Tibial nerve (tissue), 4 donors: Measurements from ENCODE around the gene RAB3C. TPM values are rescaled to one million over a fixed set of nuclear protein-coding genes. Genes with fewer than 3 reads are reported as not detected.

Experiments
- DNase-seq, 2 donors: peaks; one replicate each; pipeline ENCODE4 v3.0.0-alpha.2; 2019; ENCODE audit warnings: low spot score in 2 of 2
- H3K27ac ChIP-seq, 4 donors: fragments of 200-600 bp; sonication (generic) in 3 of 4; one replicate each; pipeline ENCODE4 v1.5.1; 2017 to 2019; ENCODE audit warnings: mild to moderate bottlenecking in 1 of 4
- H3K27me3 ChIP-seq, 2 donors: fragments of 200-600 bp; sonication (generic) in 1 of 2; one replicate each; pipeline versions ENCODE4 v1.5.1 to v1.6.0; 2017 to 2019
- H3K36me3 ChIP-seq, 3 donors: fragments of 200-600 bp; sonication (generic); one replicate each; pipeline ENCODE4 v1.5.1; 2018 to 2019
- H3K4me1 ChIP-seq, 4 donors: fragments of 200-600 bp; sonication (generic) in 3 of 4; one replicate each; pipeline ENCODE4 v1.5.1; 2017 to 2019
- H3K4me3 ChIP-seq, 4 donors: fragments of 200-600 bp; sonication (generic) in 3 of 4; one replicate each; pipeline ENCODE4 v1.5.1; 2017 to 2019; ENCODE audit warnings: mild to moderate bottlenecking in 1 of 4, moderate library complexity in 1 of 4
- H3K9me3 ChIP-seq, 4 donors: fragments of 200-600 bp; sonication (generic) in 3 of 4; one replicate each; pipeline ENCODE4 v1.5.1; 2017 to 2019
- CTCF ChIP-seq, 5 experiments: fragments of 200-600 bp in 3 of 5; fragments of 450-650 bp in 2 of 5; sonication (generic) in 3 of 5; IDR thresholded peaks; one replicate each; pipeline ENCODE4 v1.5.1; 2016 to 2019; ENCODE audit warnings: antibody characterized with exemption in 5 of 5, mild to moderate bottlenecking in 3 of 5, moderate library complexity in 2 of 5
- EP300 ChIP-seq, 2 donors: sonication (generic); formaldehyde crosslinking; IDR thresholded peaks; one replicate each; pipeline ENCODE4 v1.6.1; 2017; ENCODE audit warnings: antibody characterized with exemption in 2 of 2, mild to moderate bottlenecking in 1 of 2
- POLR2A ChIP-seq, 2 donors: fragments of 450-650 bp; IDR thresholded peaks; one replicate each; pipeline ENCODE4 v1.6.1; 2017; ENCODE audit warnings: antibody characterized with exemption in 2 of 2, mild to moderate bottlenecking in 2 of 2, moderate library complexity in 2 of 2
- WGBS, 2 donors: methylation state at CpG; one replicate each; pipeline ENCODE4 v1.1.5; 2018; 5-methylcytosine and 5-hydroxymethylcytosine counted together
- total RNA-seq, 4 donors: library from RNA; depleted of rRNA; stranded (reverse); fragments of >200 nt; gene quantifications; one replicate each; pipeline ENCODE4 v1.1.0, GENCODE V29; 2016

RAB3C gene
- total RNA-seq, 4 donors from 2014 or later, result under 0.01 to 1.2 (median 1.0) TPM

- Histone ChIP-seq H3K4me3 (no peak overlapping the region), H3K27ac (no peak overlapping the region), H3K4me1 (no peaks in the 10 kb centered on the region), H3K27me3 (no peaks in the 10 kb centered on the region), H3K9me3 (no peaks in the 10 kb centered on the region), H3K36me3 (no peaks in the 10 kb centered on the region)
- no peak for DNase-seq
- TF ChIP-seq EP300 (IDR thresholded peaks at IDR 0.05) (no peak), POLR2A (IDR thresholded peaks at IDR 0.05) (no peak), CTCF (IDR thresholded peaks at IDR 0.05) (no peak)
- 60 to 71% methylated on average over 2 of the region's 2 CpGs for WGBS, 2 donors
Observed at GRCh38 chr5:58670582-58670981, 87.7 kb downstream of the RAB3C start.

DNA sequence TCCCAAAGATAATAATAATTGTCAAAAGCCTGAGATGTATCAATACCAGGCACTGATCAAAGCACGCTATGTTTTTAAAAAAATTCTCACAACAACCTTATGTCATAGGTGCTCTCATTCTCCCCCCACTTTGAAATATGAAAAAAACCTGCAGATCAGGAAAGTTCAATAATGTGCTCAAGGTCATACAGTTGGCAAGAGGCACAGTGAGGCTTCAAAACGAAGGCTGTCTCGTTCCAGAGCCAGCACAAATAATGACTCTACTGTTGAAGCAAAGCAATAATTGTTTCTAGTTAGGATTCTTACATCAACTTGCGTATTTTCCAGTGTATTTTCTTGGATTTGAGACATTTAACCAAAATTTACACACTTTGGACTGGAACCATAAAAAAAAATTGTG lies 88.3 kb downstream of the RAB3C start:
- 35 to 39% methylated on average over 4 of the region's 4 CpGs for WGBS, 2 donors
- Histone ChIP-seq H3K9me3 (no peaks in the 10 kb centered on the region), H3K4me3 (no peak overlapping the region), H3K36me3 (no peaks in the 10 kb centered on the region), H3K4me1 (no peaks in the 10 kb centered on the region), H3K27ac (no peak overlapping the region), H3K27me3 (no peaks in the 10 kb centered on the region)
- no peak for TF ChIP-seq POLR2A (IDR thresholded peaks at IDR 0.05)
- TF ChIP-seq EP300 (IDR thresholded peaks at IDR 0.05), result no peak
- TF ChIP-seq CTCF (IDR thresholded peaks at IDR 0.05), result no peak
- DNase-seq, result no peak

DNA sequence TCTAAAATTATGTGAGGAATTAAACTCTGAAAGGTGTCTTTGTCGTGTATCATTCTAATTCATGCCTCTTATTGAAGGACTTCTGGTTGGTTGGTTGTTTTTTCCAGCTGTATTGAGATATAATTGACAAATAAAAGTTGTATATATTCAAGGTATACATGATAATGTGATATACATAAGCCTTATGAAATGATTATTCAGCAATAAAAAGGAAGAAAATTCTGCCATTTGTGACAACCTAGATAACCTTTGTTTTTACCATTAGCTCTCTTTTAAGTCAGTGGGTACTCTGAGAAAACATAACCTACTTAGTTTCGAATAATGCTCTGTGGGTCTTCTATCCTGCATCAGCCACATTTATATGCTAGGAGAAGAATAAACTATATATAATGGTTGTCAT lies 89.6 kb downstream of the RAB3C start:
- Histone ChIP-seq H3K27me3 (no peaks in the 10 kb centered on the region), H3K4me1 (no peaks in the 10 kb centered on the region), H3K9me3 (no peaks in the 10 kb centered on the region), H3K4me3 (no peak overlapping the region), H3K36me3 (no peaks in the 10 kb centered on the region), H3K27ac (no peak overlapping the region)
- DNase-seq, result no peak
- 92 to 94% methylated on average over 2 of the region's 2 CpGs for WGBS, 2 donors
- TF ChIP-seq EP300 (IDR thresholded peaks at IDR 0.05), result no peak

DNA sequence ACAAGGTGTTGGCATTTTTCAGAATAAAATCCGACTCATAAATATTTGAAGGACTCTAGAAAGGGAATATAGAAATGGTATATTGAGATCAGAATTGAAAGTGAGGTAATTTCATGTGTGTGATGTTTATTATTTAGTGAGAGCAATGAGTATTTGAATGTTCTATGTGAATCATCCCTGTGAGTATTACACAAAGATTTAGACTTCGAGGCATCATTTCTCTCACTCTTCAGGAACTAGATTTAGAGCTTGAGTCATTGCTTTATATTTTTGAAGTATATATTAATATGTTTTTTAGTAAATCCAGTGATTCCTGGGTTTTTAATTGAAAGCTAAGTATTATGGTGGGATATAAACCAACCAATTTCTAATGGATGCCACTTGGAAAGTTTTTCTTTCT lies 91.2 kb downstream of the RAB3C start:
- H3K27me3 ChIP-seq, result no peaks in the 10 kb centered on the region
- H3K9me3 ChIP-seq, result no peaks in the 10 kb centered on the region
- no peak overlapping the region for H3K4me3 ChIP-seq
- H3K36me3 ChIP-seq, result no peaks in the 10 kb centered on the region
- 88 to 93% methylated on average over 2 of the region's 2 CpGs for WGBS, 2 donors
- no peak overlapping the region for H3K27ac ChIP-seq
- TF ChIP-seq POLR2A (IDR thresholded peaks at IDR 0.05) (no peak), CTCF (IDR thresholded peaks at IDR 0.05) (no peak), EP300 (IDR thresholded peaks at IDR 0.05) (no peak)
- H3K4me1 ChIP-seq, result no peaks in the 10 kb centered on the region
- no peak for DNase-seq

- Histone ChIP-seq H3K4me3 (no peak overlapping the region), H3K27ac (no peak overlapping the region), H3K4me1 (no peaks in the 10 kb centered on the region), H3K9me3 (no peaks in the 10 kb centered on the region), H3K27me3 (no peaks in the 10 kb centered on the region), H3K36me3 (no peaks in the 10 kb centered on the region)
- WGBS, 2 donors, result 71 to 80% methylated on average over 2 of the region's 2 CpGs
- TF ChIP-seq EP300 (IDR thresholded peaks at IDR 0.05) (no peak), CTCF (IDR thresholded peaks at IDR 0.05) (no peak), POLR2A (IDR thresholded peaks at IDR 0.05) (no peak)
- DNase-seq, result no peak
Observed at GRCh38 chr5:58674711-58675110, 91.8 kb downstream of the RAB3C start.

DNA sequence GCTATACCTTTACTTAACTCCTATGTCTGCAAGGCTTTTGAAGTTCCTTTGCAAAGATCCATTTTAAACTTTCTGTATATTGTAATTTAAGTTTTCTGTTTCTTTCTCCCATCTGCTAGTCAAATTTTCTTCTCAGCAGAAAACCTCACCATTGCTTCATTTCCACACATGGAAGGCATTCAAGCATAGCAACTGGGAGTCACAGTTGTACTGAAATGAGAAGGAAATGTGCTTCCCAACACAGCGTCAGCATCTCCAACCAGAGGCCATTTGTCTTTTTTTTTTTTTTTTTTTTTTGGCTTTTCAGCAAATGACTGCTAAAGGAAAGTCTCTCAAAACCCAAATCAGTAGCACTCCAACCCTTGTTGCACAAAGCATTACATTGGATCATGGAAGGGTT lies 92.5 kb downstream of the RAB3C start:
- 68% methylated on average over 1 of the region's 1 CpG for WGBS, 2 donors
- no peaks in the 10 kb centered on the region for H3K27me3 ChIP-seq
- no peak for DNase-seq
- H3K4me1 ChIP-seq, result no peaks in the 10 kb centered on the region
- H3K9me3 ChIP-seq, result no peaks in the 10 kb centered on the region
- no peak overlapping the region for H3K27ac ChIP-seq
- no peak overlapping the region for H3K4me3 ChIP-seq
- no peaks in the 10 kb centered on the region for H3K36me3 ChIP-seq
- TF ChIP-seq POLR2A (IDR thresholded peaks at IDR 0.05) (no peak), CTCF (IDR thresholded peaks at IDR 0.05) (no peak), EP300 (IDR thresholded peaks at IDR 0.05) (no peak)
